NCI-H187 treated with DMSO at 0.1 percent for 48 hours (cell line): Measurements from ENCODE around the gene MRPL9.
"Not testable (repeated sequence)": the region's sequence is repeated elsewhere in the genome, so short reads cannot be mapped to it uniquely, and the experiment has no call there.

ENCODE experiments used
- DNase-seq: peaks from one replicate; lab custom pipeline; 2025; lab: John Stamatoyannopoulos, UW

The MRPL9 gene

GRCh38 chr1:151783796-151784195, 20.5 kb upstream of the MRPL9 start:
- no peak for DNase-seq

GRCh38 chr1:151782741-151783140, 19.4 kb upstream of the MRPL9 start:
- DNase-seq: no peak

- DNase-seq: not testable (repeated sequence)
Observed at GRCh38 chr1:151782026-151782425, 18.7 kb upstream of the MRPL9 start.

- not testable (repeated sequence) for DNase-seq
Observed at GRCh38 chr1:151780736-151781135, 17.4 kb upstream of the MRPL9 start.

- DNase-seq: no peak
Observed at GRCh38 chr1:151779852-151780251, 16.6 kb upstream of the MRPL9 start.

- DNase-seq: no peak
Observed at GRCh38 chr1:151777317-151777716, 14.0 kb upstream of the MRPL9 start.

GRCh38 chr1:151776665-151777062, 13.4 kb upstream of the MRPL9 start:
- DNase-seq: no peak

GRCh38 chr1:151775894-151776664, 12.8 kb upstream of the MRPL9 start:
- no peak for DNase-seq

GRCh38 chr1:151774256-151774922, 11.1 kb upstream of the MRPL9 start:
- DNase-seq: no peak

- no peak for DNase-seq
Observed at GRCh38 chr1:151773702-151774101, 10.4 kb upstream of the MRPL9 start.

GRCh38 chr1:151769270-151769669, 6.0 kb upstream of the MRPL9 start:
- not testable (repeated sequence) for DNase-seq

GRCh38 chr1:151768351-151769066, 5.2 kb upstream of the MRPL9 start:
- not testable (repeated sequence) for DNase-seq

GRCh38 chr1:151763990-151764389, 694 bp upstream of the MRPL9 start:
- no peak for DNase-seq

- DNase-seq: no peak
Observed at GRCh38 chr1:151760597-151761385, 2.5 kb downstream of the MRPL9 start.

- no peak for DNase-seq
Observed at GRCh38 chr1:151759241-151759640, 4.1 kb downstream of the MRPL9 start.

GRCh38 chr1:151756291-151756690, 7.0 kb downstream of the MRPL9 start:
- no peak for DNase-seq

GRCh38 chr1:151741516-151741915, 21.8 kb downstream of the MRPL9 start:
- no peak for DNase-seq

- DNase-seq: no peak
Observed at GRCh38 chr1:151739590-151740355, 23.5 kb downstream of the MRPL9 start.

- no peak for DNase-seq
Observed at GRCh38 chr1:151737479-151737878, 25.8 kb downstream of the MRPL9 start.

GRCh38 chr1:151737026-151737425, 26.3 kb downstream of the MRPL9 start:
- no peak for DNase-seq

- not testable (repeated sequence) for DNase-seq
Observed at GRCh38 chr1:151733995-151734394, 29.3 kb downstream of the MRPL9 start.
